ENCODE results near the gene AGBL1.

AGBL1 gene

GRCh38 chr15:86541540-86541939 is 461.9 kb downstream of the AGBL1 start:
- DNase-seq: no peak

GRCh38 chr15:86550075-86550474 is 470.4 kb downstream of the AGBL1 start:
- no peak for DNase-seq

DNA sequence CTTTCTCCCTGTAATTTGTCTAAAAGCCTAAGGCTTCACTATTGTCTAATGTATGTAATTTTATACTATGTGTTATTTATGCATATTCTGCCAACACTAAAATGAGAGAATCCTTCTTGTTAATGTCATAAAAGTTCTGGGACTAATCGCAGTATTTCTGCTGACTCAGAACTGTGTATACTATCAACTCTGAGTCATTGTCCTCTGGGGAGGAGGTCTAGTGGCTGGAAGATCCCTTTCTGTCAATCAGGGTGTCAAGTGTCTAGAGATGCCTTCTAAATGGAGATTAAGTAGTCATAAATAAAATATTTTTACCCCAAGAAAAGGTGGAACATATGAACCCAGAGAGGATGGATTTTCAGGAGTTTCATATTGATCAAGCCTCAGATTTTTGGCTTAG is 473.4 kb downstream of the AGBL1 start:
- no peak for DNase-seq

DNA sequence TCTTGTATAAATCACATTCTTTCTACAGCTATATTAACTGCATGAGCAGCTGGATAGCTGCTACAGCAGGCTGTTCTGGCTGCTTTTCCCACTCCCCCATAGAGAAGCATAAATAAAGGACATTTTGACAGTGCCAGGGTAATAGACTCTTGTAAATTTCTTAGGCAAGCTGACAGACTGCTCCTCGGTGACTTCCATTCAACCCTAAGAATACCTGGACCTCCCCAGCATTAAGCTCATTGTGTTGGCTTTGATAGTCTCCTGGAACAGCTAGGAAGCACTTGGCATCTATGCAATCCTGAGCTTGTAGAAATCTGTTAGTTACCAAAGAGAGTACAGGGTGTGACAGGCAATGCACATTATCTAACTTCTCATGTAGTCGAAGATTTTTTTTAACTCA is 475.4 kb downstream of the AGBL1 start:
- DNase-seq: no peak

DNA sequence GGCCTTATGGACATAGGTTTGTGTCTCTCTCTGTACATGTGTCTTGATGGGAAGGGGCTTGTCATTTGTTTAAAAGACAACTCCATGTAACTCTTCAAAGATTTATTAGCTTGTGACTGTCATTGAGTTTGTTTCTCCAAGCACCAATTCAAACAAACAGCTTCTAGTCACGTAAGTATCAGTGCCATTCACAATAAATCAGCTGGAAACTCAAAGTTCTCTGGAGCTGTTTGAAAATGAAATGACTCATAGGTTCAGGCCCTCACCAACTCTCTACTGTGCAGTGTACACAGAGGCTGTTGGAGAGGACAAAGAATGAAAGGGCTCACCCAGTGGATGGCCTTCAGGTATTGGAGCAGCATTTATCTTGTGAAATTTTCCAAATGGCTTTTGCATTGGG is 476.3 kb downstream of the AGBL1 start:
- DNase-seq: no peak

DNA sequence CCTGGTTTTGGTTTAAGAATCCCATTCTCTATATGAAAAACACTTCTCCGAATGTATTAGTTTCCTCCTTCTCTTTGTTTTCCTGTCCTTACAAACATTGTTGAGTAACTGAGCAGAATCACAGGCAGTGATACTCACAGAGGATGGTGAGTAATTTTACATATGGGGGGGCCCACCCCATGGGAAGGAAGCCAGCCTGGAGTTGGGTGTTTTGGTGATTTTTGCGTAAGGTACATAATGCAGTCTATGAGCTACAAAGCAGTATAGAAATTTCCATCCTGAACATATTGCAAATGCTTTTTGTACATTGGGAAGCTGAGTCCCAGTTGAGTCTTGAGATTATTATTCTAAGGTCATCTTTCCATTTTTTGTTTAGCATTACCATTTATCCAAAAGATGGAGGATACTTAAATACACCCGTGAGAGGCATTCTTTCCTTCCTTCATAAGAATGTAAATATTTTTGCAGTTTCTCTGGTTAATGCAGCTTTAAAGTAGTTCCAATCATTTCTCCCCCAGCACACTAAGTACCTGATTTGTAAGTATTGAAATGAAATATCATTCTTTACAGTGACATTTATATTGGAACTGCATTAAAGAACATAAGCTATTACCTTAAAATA is 476.8 kb downstream of the AGBL1 start:
- DNase-seq: no peak

DNA sequence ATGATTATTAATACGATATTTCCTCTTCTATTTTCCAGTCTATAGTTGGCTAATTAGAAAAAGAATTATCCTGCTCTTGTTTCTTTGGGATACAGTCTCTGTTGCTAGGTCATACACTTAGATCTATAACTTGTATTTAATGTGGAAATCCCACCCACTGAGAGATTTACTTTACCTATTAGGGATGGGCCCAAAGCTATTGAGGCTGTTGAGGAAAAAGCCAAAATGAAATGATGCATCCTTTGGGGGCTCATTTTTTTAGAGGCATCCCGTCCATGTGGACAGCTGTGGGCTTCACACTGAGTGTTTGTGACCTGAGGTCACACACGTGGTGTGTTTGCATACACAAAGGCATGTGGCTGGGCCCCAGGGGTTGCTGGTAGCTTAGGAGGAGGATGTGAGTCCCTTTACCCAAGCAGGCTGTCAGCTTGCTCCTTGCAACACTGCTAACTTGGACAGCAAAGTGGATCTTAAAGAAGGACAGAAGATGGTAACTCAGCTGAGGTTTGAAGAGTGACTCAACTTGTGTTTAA is 477.4 kb downstream of the AGBL1 start:
- DNase-seq: no peak

DNA sequence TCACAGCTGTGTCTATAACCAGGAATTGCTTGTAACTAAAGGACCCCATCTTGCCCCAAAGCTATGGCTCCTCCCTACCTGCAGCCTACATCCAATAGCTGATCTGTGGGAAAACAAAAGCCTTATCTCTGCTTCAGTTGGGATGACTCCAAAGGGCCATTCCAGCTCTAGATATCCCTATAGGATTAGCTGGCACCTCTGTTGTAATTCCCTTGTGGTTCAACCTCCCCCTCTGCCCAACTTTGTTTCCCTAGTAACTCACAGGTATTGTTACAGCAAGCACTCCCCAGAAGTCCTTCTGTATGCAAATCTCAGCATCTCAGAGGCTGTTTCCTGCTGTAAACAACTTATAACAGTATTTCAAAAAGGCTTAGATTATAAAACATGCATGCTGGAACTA is 478.6 kb downstream of the AGBL1 start:
- DNase-seq: no peak

DNA sequence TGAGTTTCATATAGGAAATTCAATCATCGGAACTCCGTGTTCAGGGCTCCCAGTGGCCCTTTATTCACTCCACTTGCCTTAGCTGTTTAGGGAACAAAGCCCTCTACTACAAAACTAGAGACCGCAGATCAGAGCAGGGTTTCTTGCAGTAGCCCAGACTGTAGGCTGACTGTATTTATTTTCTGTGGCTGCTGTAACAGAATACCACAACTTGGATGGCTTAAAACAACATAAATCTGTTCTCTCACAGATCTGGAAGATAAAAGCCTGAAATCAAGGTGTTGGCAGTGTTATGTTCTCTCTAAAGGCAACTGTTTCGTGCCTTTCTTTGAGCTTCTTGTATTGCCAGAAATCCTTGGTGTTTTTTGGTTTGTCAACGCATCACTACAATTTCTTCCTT is 479.0 kb downstream of the AGBL1 start:
- DNase-seq: no peak

GRCh38 chr15:86568378-86568777 is 488.7 kb downstream of the AGBL1 start:
- DNase-seq: no peak

DNA sequence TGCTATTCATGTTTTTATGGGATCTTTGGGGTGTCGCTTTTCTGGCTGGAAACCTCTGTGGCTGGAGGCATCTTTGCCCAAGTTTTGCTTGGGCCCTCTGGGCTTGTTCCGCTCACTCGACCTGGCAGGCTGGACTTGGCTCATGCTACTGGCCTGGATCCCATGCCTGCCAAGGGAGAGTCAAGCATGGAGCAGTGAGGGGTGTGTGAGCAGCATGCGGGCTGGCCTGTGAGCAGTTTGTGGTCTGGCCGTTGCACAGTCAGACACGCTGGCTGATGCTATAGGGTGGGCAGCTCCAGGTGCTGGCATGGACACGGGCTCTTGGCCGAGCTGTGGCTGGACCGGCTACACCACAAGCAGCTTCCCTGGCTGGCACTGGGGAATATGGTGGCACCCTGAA is 491.1 kb downstream of the AGBL1 start:
- DNase-seq: no peak

DNA sequence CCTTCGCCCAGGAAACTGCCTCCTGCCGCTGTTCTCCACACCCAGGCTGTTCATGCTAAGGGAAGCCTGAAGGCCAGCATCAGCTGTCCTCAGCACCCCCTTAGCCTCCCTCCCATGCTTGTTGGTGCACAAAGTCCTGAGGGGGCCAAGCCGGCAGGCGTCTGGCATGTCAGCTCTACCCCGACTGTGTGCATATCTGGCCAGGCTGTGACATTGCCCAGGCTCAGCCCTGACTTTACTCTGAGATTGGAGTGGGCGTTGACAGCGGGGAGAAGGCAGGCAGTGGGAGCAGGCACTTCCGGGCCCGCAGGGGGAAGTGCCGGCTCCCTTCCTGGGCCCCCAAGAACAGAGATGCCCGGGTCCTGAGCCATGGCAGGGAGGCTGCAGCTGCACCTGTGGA is 492.2 kb downstream of the AGBL1 start:
- no peak for DNase-seq

GRCh38 chr15:86572368-86572841 is 492.7 kb downstream of the AGBL1 start:
- no peak for DNase-seq

DNA sequence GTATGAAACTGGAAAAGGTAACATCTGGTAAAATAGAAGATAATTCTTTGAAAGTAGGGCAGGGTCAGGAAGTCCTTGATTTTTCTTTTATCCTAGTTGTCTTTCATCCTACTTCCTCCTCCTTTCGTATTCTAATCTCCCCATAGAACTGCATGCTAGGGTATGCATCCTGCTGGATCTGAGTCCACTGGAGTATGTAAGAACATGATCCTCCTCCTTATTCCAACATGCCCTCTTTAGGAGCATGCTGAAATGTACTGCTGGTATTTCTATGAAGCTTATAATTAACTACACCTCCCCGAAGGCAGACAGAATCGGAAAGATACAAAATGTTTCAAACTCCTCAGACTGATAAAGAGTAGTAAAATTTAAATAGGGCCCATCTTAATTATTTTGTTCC is 493.8 kb downstream of the AGBL1 start:
- no peak for DNase-seq

DNA sequence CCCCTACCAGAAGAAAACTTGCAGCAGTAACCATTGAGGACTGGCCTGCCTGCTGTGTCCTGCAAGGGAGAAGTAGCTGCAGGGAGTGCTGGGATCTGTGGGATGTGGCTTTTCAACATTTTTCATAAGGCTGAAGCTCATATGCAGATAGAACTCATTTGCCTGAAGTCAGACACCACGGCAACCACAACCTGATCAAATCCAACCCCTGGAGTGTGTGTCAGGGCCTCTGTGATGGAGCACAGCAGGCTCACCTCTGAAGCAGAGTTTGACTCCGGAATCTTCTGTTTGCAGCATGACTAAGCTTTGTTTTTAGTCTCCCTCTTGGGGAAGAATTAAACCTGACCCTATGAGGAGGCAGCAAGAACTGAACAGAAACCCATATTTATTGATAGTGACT is 508.7 kb downstream of the AGBL1 start:
- no peak for DNase-seq

DNA sequence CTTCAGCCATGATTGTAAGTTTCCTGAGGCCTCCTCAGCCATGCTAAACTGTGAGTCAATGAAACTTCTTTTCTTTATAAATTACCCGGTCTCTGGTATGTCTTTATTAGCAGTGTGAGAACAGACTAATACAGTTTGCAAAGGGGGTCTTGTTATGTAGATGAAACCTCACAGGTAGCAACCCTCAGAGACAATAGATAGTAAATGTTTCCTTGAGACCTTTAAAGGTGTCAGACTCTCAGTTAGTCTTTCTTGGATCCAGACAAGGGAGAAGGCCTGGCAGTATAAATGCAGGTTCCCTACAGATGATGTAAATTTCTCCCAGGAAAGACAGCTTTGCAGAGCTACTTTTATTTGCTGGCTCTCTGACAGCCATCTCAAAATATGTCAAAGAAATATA is 510.8 kb downstream of the AGBL1 start:
- no peak for DNase-seq

DNA sequence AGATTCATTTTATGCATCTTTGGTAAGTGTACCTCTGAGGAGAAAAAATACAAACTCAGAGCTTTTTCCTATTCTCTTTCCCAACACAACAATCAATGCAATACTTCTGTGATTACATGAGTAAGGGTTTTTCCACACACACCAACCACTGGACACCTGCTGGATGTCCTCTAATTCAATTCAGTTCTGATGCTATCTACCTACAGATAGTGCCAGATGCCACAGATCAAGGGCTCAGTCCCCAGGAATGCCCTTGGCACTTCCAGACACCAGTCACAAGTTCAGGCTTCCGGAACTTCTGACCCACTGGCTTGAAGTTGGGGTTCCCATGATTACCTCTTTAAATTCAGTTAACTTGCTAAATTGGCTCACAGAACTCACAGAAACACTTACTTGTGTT is 511.5 kb downstream of the AGBL1 start:
- DNase-seq: no peak

- DNase-seq: no peak
Observed at GRCh38 chr15:86591994-86592735, 512.5 kb downstream of the AGBL1 start.

DNA sequence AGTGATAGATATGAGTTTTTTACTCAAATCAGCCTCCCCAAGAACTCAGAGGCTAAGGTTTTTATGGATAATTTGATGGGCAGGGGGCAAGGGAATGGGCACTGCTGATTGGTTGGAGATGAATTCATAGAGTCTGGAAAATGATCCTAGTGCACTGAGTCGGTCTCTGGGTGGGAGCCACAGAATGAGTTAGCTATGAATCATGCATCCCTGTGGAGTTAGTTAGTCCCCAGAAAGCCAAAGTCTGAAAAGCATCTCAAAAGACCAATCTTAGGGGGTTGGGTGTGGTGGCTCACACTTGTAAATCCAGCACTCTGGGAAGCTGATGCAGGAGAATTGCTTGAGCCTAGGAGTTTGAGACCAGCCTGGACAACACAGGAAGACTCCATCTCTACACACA is 516.1 kb downstream of the AGBL1 start:
- DNase-seq: no peak

DNA sequence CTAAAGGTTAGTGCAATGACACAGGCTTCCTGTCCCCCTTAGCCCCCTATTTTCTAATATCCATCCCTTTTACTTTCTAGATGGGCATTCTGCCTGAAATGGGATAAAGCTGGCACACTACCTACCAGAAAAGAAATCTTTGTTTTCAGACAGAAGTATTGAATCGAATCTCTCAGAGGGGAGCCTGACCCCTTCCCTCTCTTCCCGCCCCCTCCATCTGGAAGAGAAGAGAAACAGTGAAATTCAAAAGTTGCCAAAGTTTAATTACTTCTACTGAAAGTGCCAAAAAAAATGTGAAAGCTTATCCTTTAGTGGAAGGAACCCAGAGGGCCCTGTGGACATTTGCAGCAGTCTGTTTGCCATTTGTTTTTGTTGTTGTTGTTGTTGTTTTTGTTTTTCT is 523.8 kb downstream of the AGBL1 start:
- DNase-seq: no peak

DNA sequence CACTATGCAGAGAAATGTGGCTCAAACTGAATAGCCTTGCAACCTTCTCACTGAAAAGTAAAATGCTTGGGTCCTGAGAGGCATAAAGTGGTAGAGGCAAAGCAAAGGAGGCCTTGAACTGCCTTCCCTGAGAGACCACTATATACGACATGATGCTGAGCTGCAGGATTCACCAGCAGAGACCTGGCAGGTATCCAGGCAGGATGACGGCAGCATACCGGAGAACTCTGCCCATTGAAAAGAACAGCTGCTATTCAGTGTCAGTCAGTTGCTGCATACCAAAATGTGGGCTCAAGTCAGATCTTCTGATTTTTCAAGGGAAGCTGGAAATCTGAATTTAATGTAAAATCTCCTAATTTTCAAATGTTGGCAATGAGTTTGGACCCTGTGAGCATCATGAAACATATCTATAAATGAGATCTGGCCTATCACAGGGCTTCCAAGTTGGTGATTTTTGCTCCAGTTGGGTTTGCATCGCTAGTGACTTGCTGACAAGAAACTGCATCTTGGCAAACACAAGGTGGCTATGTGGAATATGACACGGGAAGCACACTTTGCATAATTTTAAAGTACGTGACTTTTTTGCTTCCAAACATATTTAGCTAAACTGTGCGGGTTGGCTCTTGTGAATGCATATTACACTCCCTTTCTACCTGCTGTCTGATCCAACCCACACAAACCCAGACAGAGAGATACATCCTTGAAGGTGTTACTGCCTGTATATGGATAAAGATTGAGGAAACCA is 529.0 kb downstream of the AGBL1 start:
- no peak for DNase-seq

- no peak for DNase-seq
Observed at GRCh38 chr15:86609275-86609674, 529.6 kb downstream of the AGBL1 start.

GRCh38 chr15:86610038-86610437 is 530.4 kb downstream of the AGBL1 start:
- DNase-seq: no peak

Data from NCI-H2081 treated with DMSO at 0.1 percent for 48 hours (cell line).